NCI-H2196 (cell line): ENCODE results near the gene AGPAT4.
"Not testable (repeated sequence)": the region's sequence is repeated elsewhere in the genome, so short reads cannot be mapped to it uniquely, and the experiment has no call there.

Experiments used
- DNase-seq: peaks from one replicate; lab custom pipeline; 2025; ENCODE audit not compliant: unreplicated experiment; lab: John Stamatoyannopoulos, UW

The AGPAT4 gene

GRCh38 chr6:161228921-161229591 is 44.8 kb downstream of the AGPAT4 start:
- no peak for DNase-seq

DNA sequence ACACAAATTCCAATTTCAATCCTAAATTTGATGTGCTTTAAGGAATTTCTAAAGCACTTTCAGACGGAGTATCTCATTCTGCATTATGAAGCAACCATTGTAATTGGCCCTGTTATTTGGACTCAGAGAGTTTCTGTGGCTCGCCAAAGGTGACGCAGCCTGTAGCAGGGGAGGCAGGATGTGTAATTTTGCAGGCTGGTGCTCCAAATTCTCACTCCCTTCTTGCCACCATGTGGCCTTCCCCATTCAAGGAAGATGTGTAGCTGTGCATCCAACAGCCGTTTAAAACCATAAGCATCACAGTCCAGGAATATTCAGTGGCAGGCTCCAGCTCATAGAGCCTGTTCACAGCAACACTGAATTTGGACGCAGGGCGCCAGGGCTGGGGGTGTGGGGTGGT is 45.8 kb downstream of the AGPAT4 start:
- DNase-seq = no peak

- no peak for DNase-seq
Observed at GRCh38 chr6:161227004-161227960, 46.6 kb downstream of the AGPAT4 start.

- DNase-seq = no peak
Observed at GRCh38 chr6:161226009-161226964, 47.6 kb downstream of the AGPAT4 start.

DNA sequence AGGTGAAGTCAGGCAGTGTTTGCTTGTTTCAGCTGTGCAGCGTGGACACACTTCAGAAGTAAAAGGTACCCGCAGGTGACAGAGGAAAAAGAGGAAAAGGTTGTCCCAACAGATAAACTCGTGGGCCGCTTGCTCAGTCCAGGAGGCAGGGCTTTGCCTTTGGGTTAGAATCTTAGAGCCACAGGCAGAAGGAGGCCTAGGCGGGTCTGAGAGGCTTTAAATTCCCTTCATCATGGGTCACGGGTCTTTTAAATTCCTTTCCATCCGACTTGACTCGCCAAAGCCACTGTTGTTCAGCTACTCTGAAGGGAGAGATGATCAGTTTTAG is 48.2 kb downstream of the AGPAT4 start:
- no peak for DNase-seq

DNA sequence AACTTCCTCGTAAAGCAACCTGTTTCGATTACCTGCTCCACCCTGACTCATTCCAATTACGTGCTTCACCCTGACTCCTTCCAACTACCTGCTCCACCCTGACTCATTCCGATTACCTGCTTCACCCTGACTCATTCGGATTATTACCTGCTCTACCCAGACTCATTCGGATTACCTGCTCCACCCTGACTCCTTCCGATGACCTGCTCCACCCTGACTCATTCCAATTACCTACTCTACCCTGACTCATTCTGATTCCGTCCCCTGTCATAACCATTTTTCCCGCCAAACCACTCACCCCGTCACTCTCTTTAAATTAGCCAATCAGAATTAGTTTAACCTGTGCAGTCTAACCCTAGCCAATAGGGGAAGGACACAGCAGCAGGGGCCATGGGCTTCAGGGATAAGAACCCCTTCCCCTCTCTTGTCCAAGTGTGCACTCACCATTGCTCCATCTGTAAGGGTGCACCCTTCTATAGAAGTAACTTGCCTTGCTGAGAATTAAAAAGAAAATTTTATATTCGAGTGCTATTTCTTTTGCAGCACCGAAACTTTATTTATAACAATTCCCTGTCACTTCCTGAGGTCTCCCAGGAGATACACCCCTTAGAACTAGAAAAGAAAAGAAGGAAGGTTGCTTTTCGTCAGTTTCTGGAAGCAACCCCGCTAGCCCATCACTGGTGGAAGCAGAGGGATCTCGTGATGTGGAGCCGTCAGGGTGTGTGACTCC is 48.7 kb downstream of the AGPAT4 start:
- DNase-seq = not testable (repeated sequence)

DNA sequence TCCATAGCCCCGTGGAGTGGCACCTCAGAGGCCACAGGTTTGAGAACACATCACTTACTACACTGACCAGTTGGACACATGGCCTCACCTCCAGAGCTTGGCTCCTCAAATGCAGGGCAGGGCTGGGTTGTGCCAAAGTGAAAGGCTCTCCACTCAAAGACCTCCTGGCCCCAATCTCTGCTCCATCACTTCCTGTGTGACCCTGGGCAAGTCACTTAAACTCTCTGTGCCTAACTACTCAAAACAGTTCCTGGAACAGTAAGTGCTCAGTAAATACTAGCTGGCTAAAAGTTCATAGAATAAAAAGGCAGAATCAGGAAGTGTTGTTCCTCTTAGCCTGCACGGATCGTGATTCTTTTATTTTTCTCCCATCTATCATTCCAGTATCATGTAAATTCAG is 50.2 kb downstream of the AGPAT4 start:
- no peak for DNase-seq

GRCh38 chr6:161222706-161223234 is 51.1 kb downstream of the AGPAT4 start:
- no peak for DNase-seq

- no peak for DNase-seq
Observed at GRCh38 chr6:161220346-161220745, 53.5 kb downstream of the AGPAT4 start.

GRCh38 chr6:161219680-161220079 is 54.2 kb downstream of the AGPAT4 start:
- DNase-seq = no peak

- no peak for DNase-seq
Observed at GRCh38 chr6:161218222-161218621, 55.6 kb downstream of the AGPAT4 start.

GRCh38 chr6:161217628-161218027 is 56.2 kb downstream of the AGPAT4 start:
- DNase-seq = no peak

DNA sequence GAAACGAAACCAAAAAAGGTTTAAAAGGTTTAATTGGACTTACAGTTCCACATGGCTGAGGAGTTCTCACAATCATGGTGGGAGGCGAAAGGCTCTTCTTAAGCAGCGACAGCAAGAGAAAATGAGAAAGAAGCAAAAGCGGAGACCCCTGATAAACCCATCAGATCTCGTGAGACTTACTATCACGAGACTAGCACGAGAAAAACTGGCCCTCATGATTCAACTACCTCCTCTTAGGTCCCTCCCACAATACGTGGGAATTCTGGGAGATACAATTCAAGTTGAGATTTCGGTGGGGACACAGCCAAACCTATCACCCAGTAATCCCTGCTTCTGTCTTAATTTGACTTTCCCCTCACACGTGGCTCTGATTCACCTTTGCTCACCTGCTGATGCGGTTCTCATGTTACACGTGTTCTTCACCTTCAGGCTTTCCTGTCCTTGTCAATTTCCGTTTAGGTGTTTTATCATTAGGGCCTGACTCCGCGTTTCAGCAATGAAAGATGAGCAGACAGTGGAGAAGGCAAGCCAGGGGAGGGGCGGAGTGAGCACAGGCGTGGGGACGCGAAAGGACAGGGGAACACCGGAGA is 57.1 kb downstream of the AGPAT4 start:
- no peak for DNase-seq

GRCh38 chr6:161215876-161216615 is 57.8 kb downstream of the AGPAT4 start:
- DNase-seq = no peak

DNA sequence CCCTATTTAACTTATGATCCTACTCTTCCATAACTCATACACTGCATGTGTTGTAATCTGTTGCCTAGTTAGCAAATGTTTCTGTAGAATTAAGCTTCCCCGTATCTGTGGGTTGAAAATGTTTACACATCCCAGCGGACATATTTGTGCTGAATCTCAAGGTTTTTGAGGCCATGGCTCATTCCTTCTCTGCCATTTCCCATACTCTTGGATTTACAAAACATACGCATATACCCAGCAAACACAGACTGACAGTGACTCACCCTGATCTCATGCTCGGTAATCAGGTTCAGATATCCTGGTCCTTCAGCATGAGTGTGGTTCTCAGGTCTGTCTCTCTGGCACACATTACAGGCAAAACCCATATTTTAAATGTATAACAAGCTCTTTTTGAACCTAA is 58.7 kb downstream of the AGPAT4 start:
- DNase-seq = no peak

- no peak for DNase-seq
Observed at GRCh38 chr6:161214722-161215121, 59.1 kb downstream of the AGPAT4 start.

DNA sequence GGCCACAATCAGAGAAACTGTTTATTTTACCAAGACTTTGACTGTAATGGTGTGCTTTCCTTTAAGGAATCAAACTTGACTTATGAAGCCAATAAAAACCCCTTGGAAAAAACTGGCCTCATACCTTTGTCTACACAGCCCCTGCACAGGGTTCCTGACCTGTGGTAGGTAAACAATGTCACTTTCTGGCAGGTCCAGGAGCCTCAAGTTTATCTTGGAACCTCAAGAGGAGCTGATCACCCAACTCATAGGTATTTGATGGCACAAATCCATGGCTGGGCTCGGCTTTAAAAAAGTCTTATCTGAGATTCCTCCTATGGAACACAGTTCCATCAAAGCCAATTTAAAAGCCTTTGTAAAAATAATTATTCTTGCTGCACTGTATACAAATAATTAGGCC is 61.0 kb downstream of the AGPAT4 start:
- no peak for DNase-seq

- DNase-seq = no peak
Observed at GRCh38 chr6:161211380-161212035, 62.4 kb downstream of the AGPAT4 start.

GRCh38 chr6:161210857-161211256 is 63.0 kb downstream of the AGPAT4 start:
- no peak for DNase-seq
